Fibroblast of skin of left biceps (primary cell): ENCODE measurements around the gene SDK2.

Source experiments
- DNase-seq, 2 experiments: peaks; one replicate each; pipeline ENCODE4 v3.0.0-alpha.2; 2013; ENCODE audit warnings: low read depth in 2 of 2

SDK2 gene

GRCh38 chr17:73284906-73285602 lies 359.2 kb downstream of the SDK2 start:
- no peak for DNase-seq
